Mesendoderm (in vitro differentiated cells): Measurements from ENCODE around the gene CDCA3.
"Not testable (repeated sequence)": the region's sequence is repeated elsewhere in the genome, so short reads cannot be mapped to it uniquely, and the experiment has no call there.

ENCODE experiments used
- DNase-seq: peaks from one replicate; pipeline ENCODE4 v3.0.0; 2013
- H2AK5ac ChIP-seq: 2 replicates; pipeline ENCODE4 v1.6.1; 2013; ENCODE audit warnings: low read length, inconsistent platforms
- H2BK120ac ChIP-seq: 2 replicates; pipeline ENCODE4 v1.6.1; 2013; ENCODE audit warnings: low read depth, mild to moderate bottlenecking, low read length, moderate library complexity, mixed read lengths
- H2BK15ac ChIP-seq: replicated peaks from 2 replicates; pipeline ENCODE4 v1.6.1; 2013; ENCODE audit warnings: low read depth, mild to moderate bottlenecking, moderate library complexity
- H2BK5ac ChIP-seq: 2 replicates; pipeline ENCODE4 v1.6.1; 2013; ENCODE audit warnings: low read length, inconsistent platforms
- H3K18ac ChIP-seq: 2 replicates; pipeline ENCODE4 v1.6.1; 2013; ENCODE audit warnings: mild to moderate bottlenecking, low read length, mixed read lengths
- H3K23ac ChIP-seq: one replicate; pipeline ENCODE4 v1.6.1; 2013; ENCODE audit warnings: low read length
- H3K27ac ChIP-seq: 2 replicates; pipeline ENCODE4 v1.5.1; 2013; ENCODE audit warnings: low read depth, mild to moderate bottlenecking, inconsistent platforms, low read length, moderate library complexity
- H3K27me3 ChIP-seq: 2 replicates; pipeline ENCODE4 v1.6.1; 2013; ENCODE audit warnings: low read length, control low read depth, mild to moderate bottlenecking, inconsistent platforms; ENCODE audit not compliant: insufficient read depth, poor library complexity
- H3K36me3 ChIP-seq: 2 replicates; pipeline ENCODE4 v1.6.1; 2013; ENCODE audit warnings: low read length, inconsistent platforms; ENCODE audit not compliant: control insufficient read depth, insufficient read depth
- H3K4ac ChIP-seq: one replicate; pipeline ENCODE4 v1.6.1; 2013; ENCODE audit warnings: low read depth, mild to moderate bottlenecking, low read length, moderate library complexity
- H3K4me1 ChIP-seq: 2 replicates; pipeline ENCODE4 v1.6.1; 2013; ENCODE audit warnings: low read depth, low read length, inconsistent platforms; ENCODE audit not compliant: control insufficient read depth
- H3K4me2 ChIP-seq: 2 replicates; pipeline ENCODE4 v1.6.1; 2013; ENCODE audit warnings: low read length
- H3K4me3 ChIP-seq: 2 replicates; pipeline ENCODE4 v1.5.1; 2013; ENCODE audit warnings: mild to moderate bottlenecking, low read length
- H3K56ac ChIP-seq: one replicate; pipeline ENCODE4 v1.6.1; 2013; ENCODE audit warnings: low read length
- H3K79me1 ChIP-seq: 2 replicates; pipeline ENCODE4 v1.6.1; 2013; ENCODE audit warnings: low read length, inconsistent platforms
- H3K79me2 ChIP-seq: 2 replicates; pipeline ENCODE4 v1.6.1; 2013; ENCODE audit warnings: mild to moderate bottlenecking, low read length; ENCODE audit not compliant: control insufficient read depth, insufficient read depth
- H3K9ac ChIP-seq: 2 replicates; pipeline ENCODE4 v1.6.1; 2013; ENCODE audit warnings: low read length, inconsistent platforms
- H4K5ac ChIP-seq: one replicate; pipeline ENCODE4 v1.6.1; 2013; ENCODE audit warnings: low read length
- H4K8ac ChIP-seq: one replicate; pipeline ENCODE4 v1.6.1; 2013; ENCODE audit warnings: low read depth, mild to moderate bottlenecking, control low read depth, low read length, moderate library complexity
- WGBS: extraction: QIAGEN DNeasy Blood & Tissue Kit; methylation state at CpG from one replicate; pipeline ENCODE4 v1.1.7; 2013; ENCODE audit warnings: low lambda C conversion rate, missing lambda C conversion rate; ENCODE audit not compliant: insufficient coverage; ENCODE audit errors: extremely low coverage; 5-methylcytosine and 5-hydroxymethylcytosine counted together

Gene CDCA3

GRCh38 chr12:6879824-6880223 is 28.7 kb upstream of the CDCA3 start:
- not testable (repeated sequence) for H3K79me2 ChIP-seq, H4K5ac ChIP-seq, H3K4me3 ChIP-seq, H3K27ac ChIP-seq, H3K36me3 ChIP-seq, H2BK120ac ChIP-seq, H3K9ac ChIP-seq, DNase-seq, H3K56ac ChIP-seq, H2AK5ac ChIP-seq, H3K23ac ChIP-seq, H4K8ac ChIP-seq, H2BK5ac ChIP-seq, H3K4me1 ChIP-seq, H3K27me3 ChIP-seq, H3K79me1 ChIP-seq, H3K4ac ChIP-seq, H2BK15ac ChIP-seq, H3K18ac ChIP-seq, H3K4me2 ChIP-seq
- no CpG with 5 or more reads among the region's 11 CpGs for WGBS

DNA sequence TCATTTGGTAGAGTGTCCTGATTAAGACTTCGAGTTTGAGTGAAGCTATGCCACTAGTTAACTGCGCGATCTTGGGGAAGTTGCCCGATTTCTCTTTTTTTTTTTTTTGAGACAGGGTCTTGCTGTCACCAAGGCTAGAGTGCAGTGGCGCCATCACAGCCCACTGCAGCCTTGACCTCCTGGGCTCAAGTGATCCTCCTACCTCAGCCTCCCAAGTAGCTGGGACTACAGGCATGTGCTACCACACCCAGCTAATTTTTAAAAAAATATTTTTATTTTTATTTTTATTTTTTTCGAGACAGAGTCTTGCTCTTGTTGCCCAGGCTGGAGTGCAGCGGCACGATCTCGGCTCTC is 22.9 kb upstream of the CDCA3 start:
- peak overlapping the region; percentile 2 for H3K23ac ChIP-seq
- H3K27ac ChIP-seq, result peak overlapping the region; percentile 42
- H3K18ac ChIP-seq, result peak overlapping the region; percentile 24
- not testable (repeated sequence) for DNase-seq, H3K36me3 ChIP-seq, H3K79me2 ChIP-seq, H4K5ac ChIP-seq, H2BK5ac ChIP-seq, H2BK120ac ChIP-seq, H2BK15ac ChIP-seq, H3K4me1 ChIP-seq, H3K4ac ChIP-seq, H2AK5ac ChIP-seq, H3K27me3 ChIP-seq, H4K8ac ChIP-seq
- H3K56ac ChIP-seq, result peak overlapping the region; percentile 95
- H3K9ac ChIP-seq, result peak overlapping the region; percentile 76
- H3K79me1 ChIP-seq, result peaks cover 12% of the 10 kb centered on the region
- no CpG with 5 or more reads among the region's 9 CpGs for WGBS
- H3K4me3 ChIP-seq, result peak overlapping the region; percentile 73
- peak overlapping the region; percentile 87 for H3K4me2 ChIP-seq

GRCh38 chr12:6873094-6874014 is 22.3 kb upstream of the CDCA3 start, which contains the start of gene SPSB2:
TSS of gene SPSB2 (minus strand) at chr12:6873303. CDS start at chr12:6872901, 402 bp downstream.
- Histone ChIP-seq H2BK15ac (no peak within 1 kb of the TSS), H3K4me1 (peaks cover 1% of the 10 kb centered on the region), H4K5ac (no peak within 1 kb of the TSS), H3K27me3 (no peaks in the 10 kb centered on the region), H3K9ac (peak within 1 kb of the TSS; percentile 98), H3K4me2 (peak within 1 kb of the TSS; percentile 87), H3K36me3 (peaks cover 6% of the 10 kb centered on the region), H2AK5ac (no peak within 1 kb of the TSS), H3K18ac (peak within 1 kb of the TSS; percentile 70), H3K4ac (peak within 1 kb of the TSS; percentile 75), H2BK5ac (peak within 1 kb of the TSS; percentile 69), H3K79me2 (peaks cover 10% of the 10 kb centered on the region), H3K23ac (peak within 1 kb of the TSS; percentile 69), H3K56ac (peak within 1 kb of the TSS; percentile 95), H3K4me3 (peak within 1 kb of the TSS; percentile 82), H3K79me1 (peaks cover 13% of the 10 kb centered on the region), H4K8ac (no peak within 1 kb of the TSS), H2BK120ac (no peak within 1 kb of the TSS), H3K27ac (peak within 1 kb of the TSS; percentile 66)
- DNase-seq, result peak; percentile 99
- WGBS, result no CpG with 5 or more reads among the region's 66 CpGs

DNA sequence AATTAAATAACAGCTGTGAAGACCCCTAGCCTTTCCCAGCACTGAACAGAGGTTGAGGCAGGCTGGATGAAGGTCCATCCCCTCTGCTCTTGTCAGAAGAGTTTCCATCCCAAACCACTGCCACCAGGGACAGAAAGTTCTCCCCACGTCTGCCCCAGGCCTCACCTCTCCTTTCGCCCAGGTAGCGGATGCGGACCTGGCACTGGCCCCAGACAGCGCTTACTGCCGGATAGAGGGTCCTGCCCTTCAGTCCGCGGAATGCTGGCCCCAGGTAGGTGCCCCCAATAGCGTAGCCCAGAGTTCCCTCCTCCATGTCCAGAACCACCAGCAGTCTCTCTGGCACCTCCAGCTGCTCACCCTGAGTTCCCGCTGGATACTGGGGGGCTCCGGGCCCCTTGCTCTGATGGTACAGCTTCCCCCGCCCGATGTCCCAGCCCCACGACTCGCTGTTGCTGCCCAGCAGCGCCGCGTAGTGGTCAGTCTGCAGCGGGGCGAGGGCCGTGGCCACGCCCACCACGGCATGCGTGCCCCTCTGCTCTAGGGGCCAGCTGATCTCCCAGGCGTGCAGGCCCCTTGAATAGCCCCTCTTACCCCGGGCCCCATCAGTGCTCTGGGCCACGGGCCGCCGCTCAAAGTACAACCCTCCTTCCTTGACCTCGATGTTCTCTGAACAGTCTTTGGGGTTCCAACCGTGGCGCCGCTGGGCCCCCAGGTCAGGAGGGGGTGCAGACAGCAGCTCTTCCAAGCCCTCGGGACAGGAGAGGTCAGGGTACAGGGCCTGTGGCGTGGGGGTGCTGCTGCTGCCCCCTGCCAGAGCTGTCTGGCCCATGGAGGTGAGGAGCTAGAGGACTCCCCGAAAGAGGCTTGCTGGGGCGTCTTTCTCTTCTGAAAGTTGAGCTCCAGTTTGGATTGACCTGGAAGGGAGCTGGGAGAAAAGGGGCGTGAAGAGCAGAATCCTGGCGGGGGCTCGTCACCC is 21.3 kb upstream of the CDCA3 start:
- Histone ChIP-seq H3K4me3 (peak overlapping the region; percentile 82), H3K4me1 (peaks cover 1% of the 10 kb centered on the region), H3K9ac (peak overlapping the region; percentile 98), H4K8ac (no peak overlapping the region), H3K27ac (peak overlapping the region; percentile 66), H3K4me2 (peak overlapping the region; percentile 81), H3K79me1 (peaks cover 16% of the 10 kb centered on the region), H3K23ac (peak overlapping the region; percentile 69), H3K36me3 (peaks cover 6% of the 10 kb centered on the region), H3K27me3 (no peaks in the 10 kb centered on the region), H2BK5ac (peak overlapping the region; percentile 69), H4K5ac (no peak overlapping the region), H2BK15ac (no peak overlapping the region), H3K4ac (peak overlapping the region; percentile 75), H3K79me2 (peaks cover 19% of the 10 kb centered on the region), H2BK120ac (no peak overlapping the region), H3K56ac (peak overlapping the region; percentile 94), H2AK5ac (no peak overlapping the region), H3K18ac (peak overlapping the region; percentile 70)
- no CpG with 5 or more reads among the region's 40 CpGs for WGBS
- peak; percentile 86 for DNase-seq

GRCh38 chr12:6871052-6871957 is 20.2 kb upstream of the CDCA3 start:
- no peak overlapping the region for H2BK120ac ChIP-seq
- H2BK15ac ChIP-seq, result no peak overlapping the region
- H3K79me2 ChIP-seq, result peaks cover 19% of the 10 kb centered on the region
- no peaks in the 10 kb centered on the region for H3K27me3 ChIP-seq
- peak overlapping the region; percentile 94 for H3K56ac ChIP-seq
- H3K36me3 ChIP-seq, result peaks cover 6% of the 10 kb centered on the region
- no peak overlapping the region for H4K5ac ChIP-seq
- peaks cover 16% of the 10 kb centered on the region for H3K79me1 ChIP-seq
- H3K23ac ChIP-seq, result no peak overlapping the region
- no peak overlapping the region for H4K8ac ChIP-seq
- DNase-seq, result peak; percentile 53
- WGBS, result no CpG with 5 or more reads among the region's 12 CpGs
- H2AK5ac ChIP-seq, result no peak overlapping the region
- no peak overlapping the region for H3K18ac ChIP-seq
- H3K4ac ChIP-seq, result no peak overlapping the region
- peaks cover 5% of the 10 kb centered on the region for H3K4me1 ChIP-seq
- H3K4me2 ChIP-seq, result peak overlapping the region; percentile 55
- H2BK5ac ChIP-seq, result peak overlapping the region; percentile 43
- H3K27ac ChIP-seq, result no peak overlapping the region
- peak overlapping the region; percentile 72 for H3K4me3 ChIP-seq
- H3K9ac ChIP-seq, result peak overlapping the region; percentile 98
